LoVo (cell line): Measurements from ENCODE around the gene BANF1.
A peak's percentile ranks its signal among the peaks of the same experiment; 100 is the strongest.
"Not testable (repeated sequence)": the region's sequence is repeated elsewhere in the genome, so short reads cannot be mapped to it uniquely, and the experiment has no call there.

Source experiments
- DNase-seq: peaks from one replicate; pipeline ENCODE4 v3.0.0-alpha.2; 2016; ENCODE audit warnings: low spot score

Gene BANF1

GRCh38 chr11:66011239-66011784, 9.0 kb downstream of the BANF1 start:
- peak; percentile 58 for DNase-seq

DNA sequence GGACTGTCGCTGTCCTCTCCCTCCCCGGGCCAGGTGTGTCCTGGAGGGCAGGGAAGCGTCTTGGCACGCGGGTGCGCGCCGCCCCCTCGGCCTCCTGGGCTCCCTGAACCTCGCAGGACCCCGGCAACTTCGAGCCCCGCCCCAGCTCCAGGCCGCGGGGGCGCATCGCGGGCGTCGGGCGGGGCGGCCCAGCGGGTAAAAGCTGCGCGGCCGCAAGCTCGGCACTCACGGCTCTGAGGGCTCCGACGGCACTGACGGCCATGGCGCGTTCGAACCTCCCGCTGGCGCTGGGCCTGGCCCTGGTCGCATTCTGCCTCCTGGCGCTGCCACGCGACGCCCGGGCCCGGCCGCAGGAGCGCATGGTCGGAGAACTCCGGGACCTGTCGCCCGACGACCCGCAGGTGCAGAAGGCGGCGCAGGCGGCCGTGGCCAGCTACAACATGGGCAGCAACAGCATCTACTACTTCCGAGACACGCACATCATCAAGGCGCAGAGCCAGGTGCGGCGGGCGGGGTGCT, 9.5 kb downstream of the BANF1 start, which contains the start of gene CST6:
TSS of gene CST6 (plus strand) at position 224 of the 519 bp plus-strand sequence. CDS start at position 261, 37 bp downstream.
- DNase-seq: no peak

DNA sequence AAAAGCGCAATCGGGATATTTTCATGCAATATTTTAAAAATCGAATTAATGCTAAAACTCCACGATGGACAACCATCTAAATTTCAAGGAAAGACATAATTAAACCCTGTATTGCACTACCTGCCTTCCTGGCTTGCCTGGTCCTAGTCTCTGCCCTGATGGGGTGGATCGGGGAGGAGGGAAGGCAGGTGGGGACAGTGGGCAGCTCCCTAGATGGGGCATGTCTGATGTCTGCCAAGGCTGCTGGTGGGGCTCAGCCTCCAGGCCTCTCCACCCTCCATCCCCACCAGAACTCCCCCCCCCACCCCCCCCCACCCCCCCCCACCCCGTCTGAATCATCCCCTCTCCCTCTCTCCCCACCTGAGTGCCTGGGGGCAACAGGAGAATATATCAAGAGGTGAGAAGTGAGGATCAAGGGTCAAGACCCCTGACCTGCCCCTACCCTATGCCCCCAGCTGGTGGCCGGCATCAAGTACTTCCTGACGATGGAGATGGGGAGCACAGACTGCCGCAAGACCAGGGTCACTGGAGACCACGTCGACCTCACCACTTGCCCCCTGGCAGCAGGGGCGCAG, 10.2 kb downstream of the BANF1 start:
- no peak for DNase-seq

DNA sequence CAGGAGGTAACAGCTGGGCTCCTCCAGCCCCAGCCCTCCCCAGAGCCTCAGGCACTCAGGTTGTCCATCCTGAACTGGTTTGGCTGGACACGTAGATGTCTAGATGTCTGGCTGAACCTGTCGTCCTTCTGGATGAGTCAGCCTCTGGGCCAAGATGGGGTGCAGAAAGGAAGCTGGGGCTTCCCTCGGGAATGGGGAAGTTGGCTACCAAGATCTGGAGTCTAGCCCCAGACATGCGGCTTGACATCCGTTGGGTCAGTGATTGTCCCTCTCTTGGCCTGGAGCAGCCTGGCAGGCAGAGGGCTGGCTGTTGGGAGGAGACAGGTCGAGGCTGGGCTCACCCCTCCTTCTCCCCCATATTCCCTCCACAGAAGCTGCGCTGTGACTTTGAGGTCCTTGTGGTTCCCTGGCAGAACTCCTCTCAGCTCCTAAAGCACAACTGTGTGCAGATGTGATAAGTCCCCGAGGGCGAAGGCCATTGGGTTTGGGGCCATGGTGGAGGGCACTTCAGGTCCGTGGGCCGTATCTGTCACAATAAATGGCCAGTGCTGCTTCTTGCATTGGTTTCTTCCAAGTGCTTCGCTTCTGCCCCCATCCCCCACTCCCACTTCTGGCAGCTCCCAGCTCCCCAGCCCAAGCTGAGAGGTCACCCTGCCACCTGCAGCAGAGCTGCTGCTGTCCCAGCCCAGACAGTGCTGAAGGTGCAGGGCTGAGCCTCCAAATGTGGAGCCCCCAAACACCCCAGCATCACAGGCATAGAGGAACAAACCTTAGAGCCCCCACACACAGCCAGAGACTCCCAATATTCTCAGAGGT, 10.9 kb downstream of the BANF1 start:
- no peak for DNase-seq

- DNase-seq: no peak
Observed at GRCh38 chr11:66013762-66014100, 11.4 kb downstream of the BANF1 start.

- no peak for DNase-seq
Observed at GRCh38 chr11:66014804-66015453, 12.6 kb downstream of the BANF1 start.

DNA sequence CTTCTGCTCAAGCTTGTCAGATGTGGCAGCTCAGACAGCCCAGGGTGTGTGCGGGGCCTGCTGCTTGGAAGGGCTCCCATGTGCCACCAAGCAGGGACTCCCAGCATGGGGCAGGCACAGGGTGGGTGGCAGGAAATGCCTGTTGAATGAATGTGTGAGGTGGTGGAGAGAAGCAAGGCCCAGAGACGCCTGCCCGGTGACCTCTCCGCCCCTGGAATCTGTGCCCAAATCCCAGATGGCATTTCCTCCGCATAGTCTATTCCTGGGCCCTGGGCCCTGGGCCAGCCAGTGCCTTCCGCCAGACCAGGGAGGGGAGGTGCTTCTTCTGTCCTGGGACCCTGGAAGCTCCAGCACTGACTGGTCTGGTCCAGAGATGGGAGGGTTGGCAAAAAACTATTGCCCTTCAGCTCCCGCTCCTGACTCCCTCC, 13.2 kb downstream of the BANF1 start:
- peak; percentile 46 for DNase-seq

- no peak for DNase-seq
Observed at GRCh38 chr11:66015936-66016792, 13.9 kb downstream of the BANF1 start.

- no peak for DNase-seq
Observed at GRCh38 chr11:66016793-66017177, 14.5 kb downstream of the BANF1 start.

DNA sequence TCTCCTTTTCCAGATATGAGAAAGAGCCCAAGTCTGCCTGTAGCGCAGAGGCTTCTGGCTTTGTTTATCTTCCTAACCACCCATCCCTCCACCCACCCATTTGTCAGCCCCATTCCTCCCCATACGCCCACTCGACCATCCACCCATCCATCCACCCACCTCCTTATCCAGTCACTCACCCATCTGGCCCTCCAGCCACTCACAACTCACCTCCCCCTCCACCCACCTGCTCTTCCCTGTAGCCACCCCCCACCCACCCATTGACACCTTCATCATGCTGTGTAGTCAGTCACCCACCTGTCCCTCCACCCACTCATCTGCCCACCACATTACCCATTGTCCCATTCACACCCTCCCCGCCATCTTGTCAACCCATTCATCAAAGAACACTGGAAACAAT, 15.0 kb downstream of the BANF1 start:
- no peak for DNase-seq

GRCh38 chr11:66020212-66020611, 17.9 kb downstream of the BANF1 start:
- DNase-seq: no peak

DNA sequence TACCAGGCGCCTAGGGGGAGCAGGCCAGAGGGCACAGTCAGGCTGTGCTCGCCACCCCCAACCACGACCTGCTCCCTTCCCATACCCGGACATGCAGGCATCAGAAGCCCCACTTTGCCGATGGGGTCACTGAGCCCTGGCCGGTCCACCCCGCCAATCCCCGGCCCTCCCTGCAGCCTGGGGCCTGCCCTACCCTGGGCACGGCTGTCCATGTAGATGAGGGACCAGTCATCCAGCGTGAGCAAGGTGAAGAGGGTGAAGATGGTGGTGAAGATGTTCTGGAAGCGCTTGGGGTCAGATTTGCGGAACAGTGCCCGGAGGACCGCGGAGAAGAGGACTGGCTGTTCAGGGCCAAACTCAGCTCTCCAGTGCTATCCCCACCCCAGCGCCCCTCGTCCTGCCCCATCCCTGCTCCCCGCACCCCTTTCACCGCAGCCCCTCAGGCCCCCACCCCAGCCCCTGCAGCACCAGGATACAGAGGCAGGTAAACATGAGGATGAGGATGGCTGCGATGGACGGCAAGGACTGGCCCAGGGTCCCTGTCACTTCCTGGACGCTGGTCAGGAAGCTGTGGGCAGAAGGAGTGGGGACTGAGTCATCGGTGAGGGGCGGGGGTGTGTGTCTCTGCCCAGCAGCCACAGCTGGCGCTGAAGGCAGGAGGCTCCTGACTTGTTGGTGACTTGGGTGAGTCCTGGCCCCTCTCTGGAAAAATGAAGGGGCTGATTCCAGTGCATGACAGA, 18.5 kb downstream of the BANF1 start:
- DNase-seq: peak; percentile 62

GRCh38 chr11:66022401-66023185, 20.3 kb downstream of the BANF1 start:
- peak; percentile 76 for DNase-seq

- not testable (repeated sequence) for DNase-seq
Observed at GRCh38 chr11:66023186-66023440, 20.8 kb downstream of the BANF1 start.

GRCh38 chr11:66026017-66026529, 23.8 kb downstream of the BANF1 start, which contains the start of gene CATSPER1:
Gene CATSPER1, minus strand, starts transcription at chr11:66026479. Its CDS starts 100 bp downstream, at chr11:66026379.
- DNase-seq: no peak

GRCh38 chr11:66032957-66033735, 30.8 kb downstream of the BANF1 start:
- no peak for DNase-seq

DNA sequence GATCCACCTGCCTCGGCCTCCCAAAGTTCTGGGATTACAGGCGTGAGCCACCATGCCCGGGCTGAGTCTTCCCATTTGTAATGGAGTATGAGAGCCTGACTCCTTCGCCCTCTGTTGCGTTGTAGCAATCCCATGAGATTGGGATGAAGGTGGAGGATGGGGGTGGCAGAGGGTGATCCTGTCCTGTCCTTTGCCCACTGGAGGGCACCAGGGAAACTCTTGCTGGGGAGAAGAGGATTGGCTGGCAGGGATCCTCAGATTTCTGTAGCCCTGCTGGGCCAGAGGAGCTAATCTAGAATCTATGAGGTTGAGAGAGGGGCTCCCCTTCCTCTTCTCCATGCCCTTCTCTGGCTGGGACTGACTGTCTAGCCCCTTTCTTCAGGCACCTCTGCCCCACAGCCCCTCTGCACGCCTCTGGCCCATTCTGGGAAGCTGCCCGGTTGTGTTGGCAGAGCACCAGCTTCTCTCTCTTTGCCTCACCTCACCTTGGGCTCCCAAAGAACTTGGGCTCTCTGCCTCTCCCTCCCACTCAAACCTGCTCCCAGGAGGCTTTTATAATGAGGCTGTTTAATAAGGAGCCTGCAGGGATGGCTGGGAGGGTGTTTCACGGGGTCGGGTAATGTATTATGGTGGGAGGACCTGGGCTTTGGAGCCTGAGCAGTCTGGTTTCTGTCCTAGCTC, 33.5 kb downstream of the BANF1 start:
- DNase-seq: no peak

DNA sequence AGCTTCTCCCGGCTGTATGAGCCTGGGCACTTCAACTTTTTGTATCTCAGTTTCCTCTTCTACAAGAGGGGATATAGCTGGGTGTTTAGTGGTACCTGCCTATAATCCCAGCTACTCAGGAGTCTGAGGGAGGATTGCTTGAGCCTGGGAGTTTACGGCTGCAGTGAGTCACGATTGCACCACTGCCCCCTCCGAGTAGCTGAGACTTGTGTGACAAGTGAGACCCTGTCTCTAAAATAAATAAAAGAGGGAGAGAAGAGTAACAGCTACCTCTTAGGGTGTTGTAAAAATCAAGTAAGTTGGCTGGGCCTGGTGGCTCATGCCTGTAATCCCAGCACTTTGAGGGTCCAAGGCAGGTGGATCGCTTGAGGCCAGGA, 34.0 kb downstream of the BANF1 start:
- DNase-seq: no peak

- DNase-seq: no peak
Observed at GRCh38 chr11:66037327-66037726, 35.0 kb downstream of the BANF1 start.
